Fibroblast of lung (primary cell): Measurements from ENCODE around the gene HLA-C. TPM values are rescaled to one million over a fixed set of nuclear protein-coding genes. Genes with fewer than 3 reads are reported as not detected.

Source experiments
- DNase-seq, 2 donors: peaks; one replicate each; pipeline versions ENCODE4 v3.0.0 to v3.0.0-alpha.2; 2010; ENCODE audit warnings: low read depth in 2 of 2
- H2AFZ ChIP-seq: 2 replicates; pipeline ENCODE4 v1.5.1; 2012; ENCODE audit warnings: low read length, control low read depth, inconsistent platforms
- H3K27ac ChIP-seq: 2 replicates; pipeline ENCODE4 v1.5.1; 2011; ENCODE audit warnings: low read length, control low read depth; ENCODE audit not compliant: insufficient read depth
- H3K27me3 ChIP-seq: 2 replicates; pipeline ENCODE4 v1.5.1; 2011; ENCODE audit warnings: mild to moderate bottlenecking, low read length; ENCODE audit not compliant: control insufficient read depth, insufficient read depth
- H3K36me3 ChIP-seq: 2 replicates; pipeline ENCODE4 v1.5.1; 2011; ENCODE audit warnings: low read length; ENCODE audit not compliant: control insufficient read depth, insufficient read depth
- H3K4me1 ChIP-seq: 2 replicates; pipeline ENCODE4 v1.5.1; 2011; ENCODE audit warnings: low read length; ENCODE audit not compliant: control insufficient read depth, insufficient read depth; ENCODE audit errors: extremely low read depth
- H3K4me2 ChIP-seq: 2 replicates; pipeline ENCODE4 v1.5.1; 2011; ENCODE audit warnings: low read length, control low read depth; ENCODE audit not compliant: insufficient read depth; ENCODE audit errors: extremely low read depth
- H3K4me3 ChIP-seq, 4 experiments: fragments of 200-600 bp in 1 of 4; sonication (generic) in 1 of 4; replicated peaks in 1 of 4; 2 replicates each; pipeline ENCODE4 v1.5.1; 2011 to 2016; ENCODE audit warnings: low read length in 4 of 4, low read depth in 3 of 4, mild to moderate bottlenecking in 3 of 4, control low read depth in 2 of 4, inconsistent platforms in 1 of 4, mixed read lengths in 1 of 4; ENCODE audit not compliant: insufficient read depth in 1 of 4; ENCODE audit errors: control extremely low read depth in 1 of 4
- H3K79me2 ChIP-seq: 2 replicates; pipeline ENCODE4 v1.5.1; 2012; ENCODE audit warnings: mild to moderate bottlenecking, low read length, inconsistent platforms; ENCODE audit not compliant: control insufficient read depth, insufficient read depth
- H3K9ac ChIP-seq: 2 replicates; pipeline ENCODE4 v1.5.1; 2011; ENCODE audit warnings: mild to moderate bottlenecking, low read length, control low read depth; ENCODE audit not compliant: insufficient read depth
- H3K9me3 ChIP-seq: 2 replicates; pipeline ENCODE4 v1.5.1; 2012; ENCODE audit warnings: low read depth, low read length; ENCODE audit not compliant: control insufficient read depth, insufficient read depth
- H4K20me1 ChIP-seq: 2 replicates; pipeline ENCODE4 v1.5.1; 2011; ENCODE audit warnings: low read length; ENCODE audit not compliant: control insufficient read depth, insufficient read depth; ENCODE audit errors: extremely low read depth
- EZH2 ChIP-seq: IDR thresholded peaks from 2 replicates; pipeline ENCODE4 v1.5.1; 2012; ENCODE audit warnings: low read length, control low read depth, mild to moderate bottlenecking; ENCODE audit errors: missing control alignments
- polyA plus RNA-seq, 2 donors: library from polyadenylated mRNA; depleted of rRNA in 1 of 2; stranded (reverse) in 1 of 2; unstranded in 1 of 2; fragments of >200 nt; gene quantifications; 2 replicates each; pipeline ENCODE4 v1.2.1, GENCODE V29; 2011 to 2012; ENCODE audit warnings: missing spikeins in 1 of 2
- total RNA-seq: library from RNA; depleted of rRNA; stranded (reverse); fragments of >200 nt; gene quantifications from 2 replicates; pipeline ENCODE4 v1.2.1, GENCODE V29; 2014
- TF ChIP-seq, protein P1 (sequence below), 2 donors: IDR thresholded peaks in 1 of 2; conservative IDR thresholded peaks in 1 of 2; 1 replicate in 1 of 2; 2 replicates in 1 of 2; pipeline ENCODE4 v1.5.1; 2011 to 2012; ENCODE audit warnings: low read length in 2 of 2, control low read depth in 1 of 2, inconsistent platforms in 1 of 2, low read depth in 1 of 2, mild to moderate bottlenecking in 1 of 2

The HLA-C gene
- total and polyA plus RNA-seq, 2 donors (not counting 1 experiment from before 2014, with no cell fraction given), result 193 to 274 TPM

DNA sequence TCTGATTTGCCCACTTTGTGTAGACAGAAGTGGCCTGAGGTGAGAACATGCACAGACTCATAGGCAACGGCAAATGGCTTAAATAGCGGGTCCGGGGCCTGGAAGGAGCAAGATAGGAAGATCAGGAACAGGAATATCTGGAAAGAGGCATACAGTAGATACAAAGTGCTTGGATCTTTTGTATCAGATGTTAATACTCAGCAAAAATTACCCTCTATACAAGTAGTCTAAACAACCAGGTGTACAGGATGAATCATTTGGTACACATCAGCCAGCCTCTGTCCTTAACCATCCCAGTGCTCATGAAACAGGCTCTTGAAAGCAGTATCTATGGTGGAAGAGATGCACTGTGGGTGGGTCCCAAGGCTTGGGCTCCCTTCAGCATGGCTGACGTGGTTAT is 28.9 kb upstream of the HLA-C start:
- peaks cover 12% of the 10 kb centered on the region for H3K27me3 ChIP-seq
- no peaks in the 10 kb centered on the region for H4K20me1 ChIP-seq
- no peak overlapping the region for H3K27ac ChIP-seq
- H2AFZ ChIP-seq, result no peak overlapping the region
- TF ChIP-seq EZH2, result no peak
- TF ChIP-seq, protein P1, sequence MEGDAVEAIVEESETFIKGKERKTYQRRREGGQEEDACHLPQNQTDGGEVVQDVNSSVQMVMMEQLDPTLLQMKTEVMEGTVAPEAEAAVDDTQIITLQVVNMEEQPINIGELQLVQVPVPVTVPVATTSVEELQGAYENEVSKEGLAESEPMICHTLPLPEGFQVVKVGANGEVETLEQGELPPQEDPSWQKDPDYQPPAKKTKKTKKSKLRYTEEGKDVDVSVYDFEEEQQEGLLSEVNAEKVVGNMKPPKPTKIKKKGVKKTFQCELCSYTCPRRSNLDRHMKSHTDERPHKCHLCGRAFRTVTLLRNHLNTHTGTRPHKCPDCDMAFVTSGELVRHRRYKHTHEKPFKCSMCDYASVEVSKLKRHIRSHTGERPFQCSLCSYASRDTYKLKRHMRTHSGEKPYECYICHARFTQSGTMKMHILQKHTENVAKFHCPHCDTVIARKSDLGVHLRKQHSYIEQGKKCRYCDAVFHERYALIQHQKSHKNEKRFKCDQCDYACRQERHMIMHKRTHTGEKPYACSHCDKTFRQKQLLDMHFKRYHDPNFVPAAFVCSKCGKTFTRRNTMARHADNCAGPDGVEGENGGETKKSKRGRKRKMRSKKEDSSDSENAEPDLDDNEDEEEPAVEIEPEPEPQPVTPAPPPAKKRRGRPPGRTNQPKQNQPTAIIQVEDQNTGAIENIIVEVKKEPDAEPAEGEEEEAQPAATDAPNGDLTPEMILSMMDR (conservative IDR thresholded peaks at IDR 0.05 in 1 of 2, IDR thresholded peaks at IDR 0.05 in 1 of 2; ENCODE audit: low read depth in 1 of 2, low read length in 2 of 2), result no peak
- no peaks in the 10 kb centered on the region for H3K9me3 ChIP-seq
- H3K9ac ChIP-seq, result no peak overlapping the region
- H3K4me2 ChIP-seq, result no peak overlapping the region
- no peaks in the 10 kb centered on the region for H3K4me1 ChIP-seq
- DNase-seq, result no peak
- no peaks in the 10 kb centered on the region for H3K79me2 ChIP-seq
- no peak overlapping the region for H3K4me3 ChIP-seq
- no peaks in the 10 kb centered on the region for H3K36me3 ChIP-seq

DNA sequence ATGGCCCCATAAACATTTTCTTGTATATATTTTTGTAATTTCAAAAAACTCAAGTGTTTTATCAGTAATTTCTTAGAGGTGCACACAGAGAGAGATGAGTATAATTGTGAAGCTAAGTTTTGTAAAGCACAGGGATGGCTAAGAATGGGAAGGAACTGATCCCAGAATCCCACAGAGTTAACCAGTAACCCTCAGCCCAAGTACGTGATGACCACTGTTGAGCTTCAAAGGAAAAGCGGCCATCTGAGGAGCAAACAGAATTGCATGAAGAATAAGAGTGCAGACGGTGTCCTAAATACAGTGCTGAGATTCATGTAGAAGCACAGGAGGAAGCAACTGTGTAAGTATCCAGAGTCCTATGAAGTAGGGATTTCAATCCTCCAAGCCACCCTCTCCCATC is 28.1 kb upstream of the HLA-C start:
- Histone ChIP-seq H3K9me3 (no peaks in the 10 kb centered on the region), H3K36me3 (no peaks in the 10 kb centered on the region), H2AFZ (no peak overlapping the region), H3K4me2 (no peak overlapping the region), H3K27me3 (peaks cover 12% of the 10 kb centered on the region), H3K4me1 (no peaks in the 10 kb centered on the region), H3K27ac (no peak overlapping the region), H4K20me1 (no peaks in the 10 kb centered on the region), H3K9ac (no peak overlapping the region), H3K79me2 (no peaks in the 10 kb centered on the region), H3K4me3 (no peak overlapping the region)
- TF ChIP-seq, protein P1 (conservative IDR thresholded peaks at IDR 0.05 in 1 of 2, IDR thresholded peaks at IDR 0.05 in 1 of 2; ENCODE audit: low read depth in 1 of 2, low read length in 2 of 2), result no peak
- no peak for DNase-seq

DNA sequence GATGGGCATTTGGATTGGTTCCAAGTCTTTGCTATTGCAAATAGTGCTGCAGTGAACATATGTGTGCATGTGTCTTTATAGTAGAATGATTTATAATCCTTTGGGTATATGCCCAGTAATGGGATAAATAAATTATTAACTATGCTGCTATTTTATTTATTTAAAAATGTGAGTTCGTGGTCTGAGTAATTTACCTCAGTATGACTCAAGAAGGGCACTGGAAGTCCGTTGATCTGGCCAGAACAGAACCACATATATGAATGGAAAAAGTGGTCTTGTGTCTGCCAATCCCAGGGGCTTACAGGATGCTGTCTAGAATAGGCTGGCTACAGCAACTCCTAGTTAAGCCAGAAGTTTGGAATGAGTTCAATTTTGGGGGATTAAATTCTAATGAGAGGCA is 27.6 kb upstream of the HLA-C start:
- Histone ChIP-seq H3K36me3 (no peaks in the 10 kb centered on the region), H3K9me3 (no peaks in the 10 kb centered on the region), H3K27ac (no peak overlapping the region), H2AFZ (no peak overlapping the region), H3K4me2 (no peak overlapping the region), H4K20me1 (no peaks in the 10 kb centered on the region), H3K9ac (no peak overlapping the region), H3K4me1 (no peaks in the 10 kb centered on the region), H3K4me3 (no peak overlapping the region), H3K79me2 (no peaks in the 10 kb centered on the region), H3K27me3 (peaks cover 12% of the 10 kb centered on the region)
- no peak for DNase-seq
- TF ChIP-seq EZH2, result no peak
- TF ChIP-seq, protein P1 (conservative IDR thresholded peaks at IDR 0.05 in 1 of 2, IDR thresholded peaks at IDR 0.05 in 1 of 2; ENCODE audit: low read depth in 1 of 2, low read length in 2 of 2), result no peak
